Fibroblast of peridontal ligament (primary cell): ENCODE data around the gene GPLD1.
"Not testable (repeated sequence)": the region's sequence is repeated elsewhere in the genome, so short reads cannot be mapped to it uniquely, and the experiment has no call there.

ENCODE experiments used
- DNase-seq: peaks from one replicate; pipeline ENCODE4 v3.0.0-alpha.2; 2010; ENCODE audit errors: extremely low read depth

GPLD1 gene

GRCh38 chr6:24414531-24414930, 74.8 kb downstream of the GPLD1 start:
- not testable (repeated sequence) for DNase-seq

- DNase-seq, result no peak
Measured at GRCh38 chr6:24412294-24412693, 77.1 kb downstream of the GPLD1 start.

GRCh38 chr6:24410622-24411021, 78.8 kb downstream of the GPLD1 start:
- no peak for DNase-seq

GRCh38 chr6:24408719-24409410, 80.5 kb downstream of the GPLD1 start:
- no peak for DNase-seq

- DNase-seq, result no peak
Measured at GRCh38 chr6:24405262-24405661, 84.1 kb downstream of the GPLD1 start.

GRCh38 chr6:24403501-24403824, 85.9 kb downstream of the GPLD1 start:
- no peak for DNase-seq

- peak; percentile 62 for DNase-seq
Measured at GRCh38 chr6:24402697-24403500, 86.5 kb downstream of the GPLD1 start, which contains the start of gene MRS2. Gene MRS2 (plus strand): TSS chr6:24402936. CDS start chr6:24403047, 111 bp downstream.

GRCh38 chr6:24401458-24401857, 87.9 kb downstream of the GPLD1 start:
- no peak for DNase-seq

GRCh38 chr6:24400045-24401039, 89.0 kb downstream of the GPLD1 start:
- DNase-seq, result not testable (repeated sequence)

GRCh38 chr6:24397631-24398030, 91.7 kb downstream of the GPLD1 start:
- no peak for DNase-seq

GRCh38 chr6:24396824-24397223, 92.6 kb downstream of the GPLD1 start:
- no peak for DNase-seq

- DNase-seq, result peak; percentile 96
Measured at GRCh38 chr6:24394780-24395437, 94.5 kb downstream of the GPLD1 start.

- DNase-seq, result no peak
Measured at GRCh38 chr6:24394061-24394779, 95.2 kb downstream of the GPLD1 start.

GRCh38 chr6:24391756-24392405, 97.5 kb downstream of the GPLD1 start:
- peak; percentile 56 for DNase-seq

- no peak for DNase-seq
Measured at GRCh38 chr6:24391208-24391607, 98.2 kb downstream of the GPLD1 start.

- no peak for DNase-seq
Measured at GRCh38 chr6:24387818-24388217, 101.6 kb downstream of the GPLD1 start.

GRCh38 chr6:24385536-24386269, 103.7 kb downstream of the GPLD1 start:
- no peak for DNase-seq

- not testable (repeated sequence) for DNase-seq
Measured at GRCh38 chr6:24384369-24385130, 104.8 kb downstream of the GPLD1 start.
